NCI-H82 (cell line): ENCODE results near the gene JARID2.
"Not testable (repeated sequence)": the region's sequence is repeated elsewhere in the genome, so short reads cannot be mapped to it uniquely, and the experiment has no call there.

ENCODE experiments used
- DNase-seq: peaks from one replicate; lab custom pipeline; 2025; lab: John Stamatoyannopoulos, UW

The JARID2 gene

DNA sequence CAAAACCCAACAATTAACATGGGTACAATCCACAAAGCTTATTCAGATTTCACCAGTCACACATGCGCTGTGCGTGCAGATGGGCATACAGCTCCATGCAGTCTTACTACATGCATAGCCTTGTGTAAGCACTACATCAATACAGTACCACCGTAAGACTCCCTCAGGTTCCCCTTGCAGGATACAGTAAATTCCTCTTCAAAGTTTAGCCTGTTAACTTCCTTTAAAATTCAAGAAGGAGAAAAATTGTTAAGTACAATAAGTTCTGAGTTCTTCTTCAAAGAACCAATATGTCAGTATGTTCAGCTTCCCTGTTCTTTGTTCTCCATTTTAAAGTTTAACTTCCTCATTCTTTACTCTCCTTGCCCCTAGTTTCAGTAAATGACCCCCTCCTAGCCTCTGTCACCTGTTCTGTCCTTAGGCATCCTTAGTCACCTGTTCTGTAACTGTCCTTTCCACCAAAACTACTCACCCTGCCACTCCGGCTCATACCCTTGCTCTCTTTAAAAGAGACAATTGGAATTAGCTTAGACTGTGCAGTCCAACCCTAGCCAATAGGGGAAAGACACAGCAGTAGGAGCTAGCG is 297.6 kb downstream of the JARID2 start:
- DNase-seq = not testable (repeated sequence)

DNA sequence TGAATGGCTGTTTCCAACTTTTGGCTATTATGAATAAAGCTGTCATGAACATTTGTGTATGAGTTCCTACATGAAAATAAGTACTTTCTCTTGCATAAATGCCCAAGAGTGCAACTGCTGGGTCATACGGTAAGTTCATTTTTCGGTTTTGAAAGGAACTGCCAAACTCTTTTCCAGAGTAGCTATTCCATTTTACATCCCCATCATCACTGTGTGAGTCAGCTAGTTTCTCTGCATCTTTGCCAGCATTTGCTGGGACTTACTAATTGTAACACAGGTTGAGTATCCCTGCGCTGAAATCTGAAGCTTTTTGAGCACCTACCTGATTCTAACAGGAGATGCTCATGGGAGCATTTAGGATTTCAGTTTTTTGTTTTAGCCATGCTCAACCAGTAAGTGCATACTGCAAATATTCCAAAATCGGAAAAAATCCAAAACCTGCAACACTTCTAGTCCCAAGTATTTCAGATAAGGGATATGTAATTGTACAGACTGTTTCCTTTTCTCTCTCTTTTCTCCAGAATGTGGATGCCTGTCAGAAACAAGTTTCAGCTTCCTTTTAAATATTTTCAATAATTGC is 298.5 kb downstream of the JARID2 start:
- no peak for DNase-seq

DNA sequence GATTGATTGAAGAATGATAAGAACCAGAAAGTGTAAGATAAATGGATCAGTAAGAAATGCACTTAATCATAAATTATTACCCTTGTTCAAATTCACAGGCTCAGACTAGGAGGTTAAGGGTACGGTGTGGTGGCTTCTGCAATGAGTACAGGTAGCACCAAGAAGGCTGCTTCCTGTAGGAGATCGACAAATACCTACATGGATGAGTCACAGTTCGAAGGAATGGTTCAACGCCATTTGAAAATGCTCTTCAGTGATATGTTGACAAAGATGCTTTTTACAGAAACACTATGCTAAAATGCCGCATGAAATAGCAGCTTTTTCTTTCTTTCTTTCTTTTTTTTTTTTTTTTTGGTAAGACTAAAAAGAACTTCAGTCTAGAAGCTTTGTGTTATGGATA is 300.7 kb downstream of the JARID2 start:
- no peak for DNase-seq

DNA sequence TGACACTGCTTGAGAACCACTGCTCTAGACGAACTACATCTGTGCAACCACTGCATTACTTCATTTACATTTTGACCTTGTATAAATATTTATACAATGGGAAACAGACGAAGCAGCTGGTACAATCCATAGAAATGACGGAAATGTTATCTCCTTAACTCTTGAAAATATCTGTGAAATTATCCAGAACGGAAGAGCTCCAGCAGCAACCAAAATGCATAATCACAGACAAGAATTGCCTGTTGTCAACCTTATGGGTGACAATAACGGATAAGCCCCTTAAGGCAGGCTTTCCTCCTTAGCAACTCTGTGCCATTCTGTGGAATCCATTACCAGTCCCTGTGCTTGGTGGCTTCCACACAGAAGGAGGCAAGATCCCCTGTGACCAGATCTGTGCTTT is 301.5 kb downstream of the JARID2 start:
- DNase-seq = peak; percentile 36

DNA sequence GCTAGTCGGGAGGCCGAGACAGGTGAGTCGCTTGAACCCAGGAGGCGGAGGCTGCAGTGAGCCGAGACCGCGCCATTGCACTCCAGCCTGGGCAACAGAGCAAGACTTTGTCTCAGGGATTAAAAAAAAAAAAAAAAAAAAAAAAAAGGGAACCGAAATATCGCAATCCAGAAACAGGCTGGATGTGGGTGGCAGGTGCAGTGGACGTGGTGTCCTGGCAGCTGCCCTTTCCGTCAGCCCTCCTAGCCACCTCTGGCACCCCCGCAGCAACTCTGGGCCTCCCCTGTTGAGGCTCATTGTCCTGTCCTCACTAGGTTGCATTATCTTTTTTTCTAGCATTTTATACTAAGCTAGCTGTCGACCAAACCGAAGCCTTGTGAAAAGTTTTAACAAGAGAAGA is 303.5 kb downstream of the JARID2 start:
- DNase-seq = no peak

DNA sequence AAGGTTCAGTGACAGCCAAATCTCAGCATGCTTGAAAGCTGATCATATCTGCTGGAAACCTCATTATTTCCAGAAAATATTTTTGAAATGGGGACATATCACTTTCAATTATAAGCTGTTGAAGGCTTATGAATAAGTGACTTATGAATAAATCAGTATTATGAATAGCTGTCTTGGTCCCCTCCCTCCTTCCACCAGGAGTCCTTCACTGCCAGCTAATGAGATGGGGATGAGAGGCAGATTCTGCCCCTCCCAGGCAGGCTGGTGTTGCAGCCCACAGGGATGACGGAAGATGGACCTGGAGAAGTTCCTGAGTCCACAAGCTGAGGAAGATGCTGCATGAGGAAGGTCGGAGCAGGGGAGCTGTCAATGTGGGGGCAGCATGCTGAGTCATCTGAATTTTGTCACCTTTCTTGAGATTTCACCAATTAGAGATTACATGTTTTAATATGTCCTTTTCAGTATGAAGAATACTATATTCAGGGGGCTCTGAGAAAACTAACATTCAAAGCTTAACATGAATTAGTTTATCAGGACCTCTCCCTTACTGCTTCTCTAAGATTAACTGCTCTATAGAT is 304.8 kb downstream of the JARID2 start:
- DNase-seq = peak; percentile 5

DNA sequence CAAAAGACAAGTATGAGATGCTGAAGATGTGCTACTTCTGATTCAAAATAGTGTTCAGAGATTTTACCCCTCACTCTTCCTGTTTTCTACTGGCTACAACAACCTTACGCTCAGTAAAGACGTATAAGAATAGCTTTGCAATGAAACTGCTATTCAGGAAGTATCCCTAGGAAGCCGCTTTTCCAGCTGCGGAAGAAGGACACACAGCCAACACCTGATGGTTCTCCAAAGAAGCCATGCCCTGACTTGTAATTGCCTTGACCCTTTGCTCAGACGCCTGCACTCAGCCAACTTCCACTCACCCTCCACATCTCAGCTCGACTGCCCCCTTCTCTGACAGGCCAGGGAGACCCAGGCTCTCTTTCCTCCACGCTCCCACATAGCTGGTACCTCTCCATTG is 305.4 kb downstream of the JARID2 start:
- no peak for DNase-seq

DNA sequence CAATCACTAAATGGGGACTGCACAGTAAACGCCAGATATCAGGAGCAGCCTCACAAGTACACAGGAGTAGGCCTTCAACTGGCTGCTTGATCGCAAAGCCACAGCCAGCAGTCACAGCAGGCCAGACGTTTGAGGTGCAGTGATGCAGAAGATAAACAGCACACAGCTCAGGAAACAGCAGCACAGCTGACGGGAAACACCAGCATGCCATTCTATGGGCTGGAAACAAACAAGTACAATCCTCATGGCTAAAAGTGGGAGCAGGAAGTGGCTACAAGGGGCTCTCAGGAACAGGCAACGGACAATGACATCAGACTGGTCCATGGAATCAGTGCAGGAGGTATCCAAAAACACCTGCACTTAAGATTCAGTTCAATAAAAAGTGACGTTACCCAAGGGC is 305.9 kb downstream of the JARID2 start:
- DNase-seq = no peak

DNA sequence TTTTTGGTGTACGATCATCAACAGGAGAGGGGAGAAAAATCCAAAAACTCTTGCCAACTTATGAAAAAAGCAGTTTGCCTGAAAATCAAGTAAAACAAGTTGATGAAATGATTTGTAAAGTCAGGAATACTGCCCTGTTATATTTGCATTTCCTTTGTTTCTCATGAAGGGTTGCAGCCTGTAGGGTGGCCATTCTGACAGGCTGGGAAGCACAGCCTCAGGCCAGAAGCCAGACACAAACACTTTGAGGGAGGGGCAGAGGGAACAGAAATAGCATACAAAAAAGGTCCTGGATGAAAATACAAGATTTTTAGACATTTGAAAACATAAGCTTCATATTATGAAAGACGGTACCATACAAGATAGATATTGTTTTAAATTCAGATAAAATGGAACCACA is 307.2 kb downstream of the JARID2 start:
- DNase-seq = no peak

DNA sequence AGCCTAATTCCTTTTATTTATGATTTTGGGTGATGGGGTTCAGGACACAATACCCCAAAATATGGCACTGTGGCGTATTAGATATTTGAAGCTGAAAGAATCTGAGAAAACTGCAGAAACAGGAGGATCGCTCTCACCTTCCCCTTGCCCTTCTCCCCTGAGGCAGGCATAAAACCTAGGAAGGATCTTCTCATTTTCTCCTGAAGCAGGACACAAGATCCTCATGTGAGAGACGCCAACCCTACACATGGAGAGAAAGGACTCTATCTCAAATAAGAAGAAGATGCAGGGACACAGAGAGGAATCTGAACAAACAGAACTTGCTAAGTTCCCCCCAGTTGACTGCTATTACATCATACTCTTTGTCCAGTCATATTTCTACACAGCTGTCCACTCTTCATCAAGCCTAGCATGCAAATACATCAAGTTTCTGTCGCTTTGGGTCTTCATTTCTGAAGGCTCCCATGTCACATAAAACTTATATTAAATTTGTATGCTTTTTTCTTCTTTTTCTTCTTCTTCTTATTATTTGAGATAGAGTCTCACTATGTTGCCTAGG is 307.9 kb downstream of the JARID2 start:
- DNase-seq = no peak

DNA sequence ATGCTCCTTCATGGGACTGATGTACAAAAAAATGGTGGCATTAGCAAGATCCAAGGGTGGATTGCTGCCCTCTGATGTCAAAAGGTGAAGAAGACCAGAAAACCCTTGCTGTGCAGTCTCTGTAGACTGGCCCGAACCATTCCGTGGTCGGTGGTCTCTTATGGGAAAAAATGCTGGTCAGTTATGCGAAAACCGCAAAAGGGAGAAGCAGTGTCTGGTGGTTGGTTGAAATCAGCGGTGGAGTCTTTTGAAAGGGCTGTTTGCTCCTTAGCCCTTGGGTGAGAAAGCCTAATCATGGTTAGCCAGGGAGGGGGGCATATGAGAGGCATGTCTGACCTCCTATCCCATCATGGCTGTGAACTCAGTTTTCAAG is 308.8 kb downstream of the JARID2 start:
- DNase-seq = no peak

DNA sequence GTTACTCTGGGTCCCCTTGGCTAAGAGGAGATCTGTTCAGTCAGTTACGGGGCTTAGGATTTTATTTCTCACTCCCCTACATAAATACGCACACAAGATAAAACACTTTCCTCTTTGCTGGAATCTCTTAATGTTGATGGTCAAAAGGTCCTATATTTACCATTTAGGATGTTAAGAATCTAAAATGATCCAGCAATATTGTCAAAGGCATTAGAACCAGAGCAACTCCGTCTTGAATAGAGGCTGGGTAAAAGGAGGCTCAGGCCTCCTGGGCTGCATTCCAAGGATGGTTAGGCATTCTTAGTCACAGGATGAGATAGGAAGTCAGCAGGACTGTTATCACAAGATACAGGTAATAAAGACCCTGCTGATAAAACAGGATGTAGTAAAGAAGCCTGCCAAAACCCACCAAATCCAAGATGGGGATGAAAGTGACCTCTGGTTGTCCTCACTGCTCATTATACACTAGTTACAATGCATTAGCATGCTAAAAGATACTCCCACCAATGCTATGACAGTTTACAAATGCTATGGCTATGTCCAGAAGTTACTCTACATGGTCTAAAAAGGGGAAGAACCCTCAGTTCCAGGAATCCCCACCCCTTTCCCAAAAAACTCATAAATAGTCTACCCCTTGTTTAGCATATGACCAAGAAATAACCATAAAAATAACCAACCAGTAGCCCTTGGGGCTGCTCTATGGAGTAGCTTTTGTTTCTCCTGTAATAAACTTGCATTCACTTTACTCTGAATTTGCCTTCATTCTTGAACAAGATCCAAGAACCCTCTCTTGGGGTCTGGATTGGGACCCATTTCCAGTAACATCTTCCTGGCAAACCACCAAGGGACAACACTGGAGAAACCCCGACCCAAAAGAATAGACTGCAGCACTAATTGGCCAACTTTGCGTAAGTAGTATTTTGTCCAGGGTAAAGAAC is 309.5 kb downstream of the JARID2 start:
- DNase-seq = no peak

DNA sequence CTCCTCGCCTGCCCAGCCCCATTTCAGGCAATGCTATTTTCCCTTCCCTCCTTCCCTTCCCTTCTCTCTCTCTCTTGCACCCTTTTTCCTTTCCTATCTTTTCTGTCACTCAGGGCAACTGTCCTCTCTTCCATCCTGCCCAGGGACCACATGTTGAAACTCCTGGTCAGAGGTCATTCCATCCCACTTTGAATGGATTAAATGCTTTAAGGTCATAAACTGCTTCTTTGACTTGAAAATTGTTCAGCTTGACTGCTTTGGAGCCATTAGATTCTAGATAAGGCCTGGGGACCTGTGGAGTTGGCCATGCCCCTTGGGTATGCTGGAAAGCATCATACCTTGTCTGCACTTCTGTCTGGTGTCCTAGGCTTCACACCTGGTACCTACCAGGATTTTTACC is 310.8 kb downstream of the JARID2 start:
- DNase-seq = no peak

DNA sequence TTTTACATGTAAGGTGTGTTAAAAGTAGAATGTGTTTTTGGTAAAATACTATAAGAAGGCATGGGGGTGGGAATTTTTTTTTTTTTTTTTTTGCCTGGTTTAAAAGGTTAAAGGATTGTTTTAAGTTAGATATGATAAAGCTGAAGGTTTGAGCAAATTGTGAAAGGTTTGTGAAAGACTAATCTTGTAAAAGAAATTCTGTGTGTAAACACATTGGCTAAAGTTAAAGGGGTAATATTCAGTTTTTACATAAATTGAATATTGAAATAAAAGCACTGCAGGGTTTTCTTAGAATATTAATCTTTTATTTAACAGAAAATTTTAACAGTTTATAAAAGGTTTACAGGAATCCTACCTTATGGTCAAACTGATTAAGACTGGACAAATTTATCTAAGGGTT is 311.3 kb downstream of the JARID2 start:
- no peak for DNase-seq

DNA sequence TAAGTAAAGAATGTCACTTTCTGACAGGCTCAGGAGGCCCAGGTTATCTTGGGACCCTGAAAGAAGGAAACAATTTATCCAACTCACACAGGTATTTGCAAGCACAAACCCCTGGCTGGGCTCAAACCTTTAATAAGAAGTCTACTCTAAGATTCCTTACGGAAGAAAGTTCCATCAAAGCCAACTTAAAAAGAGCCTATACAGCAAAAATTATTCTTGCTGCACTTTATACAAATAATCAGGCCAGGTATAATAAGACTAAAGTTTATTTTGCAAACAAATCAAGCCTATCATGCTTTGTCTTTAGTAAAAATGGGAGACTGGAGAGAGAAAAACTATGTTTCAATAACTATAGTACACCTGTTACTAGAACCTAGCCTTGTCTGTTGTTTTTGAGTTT is 314.8 kb downstream of the JARID2 start:
- DNase-seq = no peak

DNA sequence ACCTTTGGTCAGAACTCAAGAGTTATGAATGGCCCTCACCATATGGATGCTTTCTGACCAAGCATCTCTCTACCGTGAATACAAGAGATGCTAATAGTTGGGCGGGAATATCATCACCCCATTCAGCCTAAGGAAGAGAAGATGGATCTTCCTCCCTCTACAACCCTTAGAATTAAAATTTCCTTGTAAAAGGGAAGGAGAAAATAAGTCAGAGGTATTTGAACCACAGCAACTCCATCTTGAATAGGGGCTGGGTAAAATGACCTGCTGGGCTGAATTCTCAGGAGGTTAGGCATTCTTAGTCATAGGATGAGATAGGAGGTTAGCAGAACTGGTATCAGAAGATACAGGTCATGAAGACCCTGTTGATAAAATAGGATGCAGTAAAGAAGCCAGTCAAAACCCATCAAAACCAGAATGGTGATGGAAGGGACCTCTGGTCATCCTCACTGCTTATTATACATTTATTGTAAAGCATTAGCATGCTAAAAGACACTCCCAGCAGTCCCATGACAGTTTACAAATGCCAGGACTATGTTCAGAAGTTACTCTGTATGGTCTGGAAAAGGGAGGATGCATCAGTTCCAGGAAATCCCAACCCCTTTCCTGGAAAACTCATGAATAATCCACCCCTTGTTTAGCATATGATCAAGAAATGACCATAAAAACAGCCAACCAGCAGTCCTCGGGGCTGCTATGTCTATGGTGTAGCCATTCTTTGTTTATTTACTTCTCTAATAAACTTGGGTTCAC is 315.8 kb downstream of the JARID2 start:
- DNase-seq = no peak

DNA sequence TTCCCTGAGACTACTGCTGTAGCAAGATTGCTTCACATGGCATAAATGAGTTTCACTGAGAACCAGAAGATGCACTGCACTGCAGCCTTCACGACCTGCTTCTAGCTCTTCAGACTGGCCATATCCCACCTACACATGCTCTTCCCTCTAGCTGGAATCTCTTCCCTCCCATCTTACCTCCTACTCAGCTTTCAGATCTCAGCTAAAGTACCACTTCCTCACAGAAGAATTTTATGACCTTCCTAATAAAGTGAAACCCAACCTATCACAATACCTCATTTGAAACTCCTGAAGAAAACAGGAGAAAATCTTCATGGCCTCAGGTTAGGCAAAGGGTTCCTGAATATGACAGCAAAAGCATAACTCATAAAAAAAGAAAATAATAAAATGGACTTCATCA is 317.1 kb downstream of the JARID2 start:
- no peak for DNase-seq

DNA sequence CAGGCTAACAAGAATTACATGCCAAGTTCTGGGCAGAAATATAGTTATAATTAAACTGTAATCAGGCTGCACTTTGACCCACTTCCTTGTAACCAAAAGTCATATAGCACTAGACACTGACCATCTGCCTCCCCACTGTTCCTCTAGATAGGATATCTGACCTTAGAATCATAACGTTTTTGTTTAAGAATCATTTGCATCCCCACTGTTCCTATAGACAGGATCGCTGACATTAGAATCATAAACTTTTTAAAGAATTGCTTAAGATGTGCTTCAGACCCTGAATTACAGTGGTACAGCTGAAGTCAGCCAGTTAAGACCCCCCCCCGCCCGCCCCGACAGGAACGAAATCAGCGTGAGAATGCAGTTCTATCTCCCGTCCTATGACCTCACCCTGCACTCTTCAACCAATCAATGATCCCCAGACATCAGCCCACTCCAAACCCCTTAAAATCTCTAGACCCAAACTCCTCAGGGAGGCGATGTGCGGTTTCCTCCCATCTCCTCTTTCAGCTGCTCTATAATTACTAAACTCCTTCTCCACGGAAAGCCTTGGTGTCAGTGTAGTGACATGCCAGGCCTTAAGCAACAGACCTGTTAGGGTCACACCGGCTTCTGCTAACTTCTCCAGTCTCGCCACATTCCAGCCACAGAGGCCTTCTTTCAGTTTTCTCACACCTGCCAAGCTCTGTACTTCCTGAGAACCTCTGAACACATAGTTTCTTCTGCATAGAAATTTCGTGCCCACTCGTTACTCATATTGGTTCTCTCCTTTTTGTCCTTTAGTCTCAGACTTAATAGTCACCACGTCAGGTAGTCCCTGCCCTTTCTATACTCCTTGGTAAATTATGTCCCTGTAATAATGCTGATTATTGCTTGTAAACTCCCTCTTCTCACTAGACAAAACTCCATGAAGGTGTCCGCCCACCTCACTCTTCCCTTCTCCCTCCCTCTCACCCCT is 323.4 kb downstream of the JARID2 start:
- no peak for DNase-seq

DNA sequence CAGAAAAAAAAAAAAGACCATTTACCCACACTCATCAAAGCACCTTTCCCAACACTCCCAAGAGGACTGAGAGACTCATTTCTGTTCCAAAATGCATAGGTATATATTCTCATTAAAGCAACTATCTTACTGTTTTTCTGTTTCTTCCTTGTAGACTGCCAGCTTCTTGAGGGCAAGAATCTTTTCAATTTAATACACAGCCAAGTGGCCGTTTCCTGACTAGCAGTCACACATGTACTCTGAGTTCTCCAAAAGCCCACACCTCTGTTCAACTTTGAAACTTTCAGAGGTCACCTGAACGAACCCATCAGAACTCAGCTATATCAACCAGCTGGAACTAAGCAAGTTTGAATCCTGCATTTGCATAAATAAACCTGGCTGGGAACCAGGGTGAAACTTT is 324.3 kb downstream of the JARID2 start:
- no peak for DNase-seq
